Stimulated activated CD4-positive, alpha-beta T cell treated with anti-CD3 and anti-CD28 coated beads, Interleukin-1b, Interleukin-23, amount 100 ng/mL, for 1 hour (primary cell): Measurements from ENCODE around the gene TNS1.

Source experiments
- DNase-seq, 2 donors: peaks; one replicate each; pipeline ENCODE4 v3.0.0-alpha.2; 2020; ENCODE audit warnings: low read depth in 2 of 2

TNS1 gene

GRCh38 chr2:218015586-218016521 lies 13.1 kb upstream of the TNS1 start:
- no peak for DNase-seq

- DNase-seq: no peak
Observed at GRCh38 chr2:218014706-218015585, 12.2 kb upstream of the TNS1 start.

GRCh38 chr2:218013289-218013688 lies 10.5 kb upstream of the TNS1 start:
- DNase-seq: no peak

DNA sequence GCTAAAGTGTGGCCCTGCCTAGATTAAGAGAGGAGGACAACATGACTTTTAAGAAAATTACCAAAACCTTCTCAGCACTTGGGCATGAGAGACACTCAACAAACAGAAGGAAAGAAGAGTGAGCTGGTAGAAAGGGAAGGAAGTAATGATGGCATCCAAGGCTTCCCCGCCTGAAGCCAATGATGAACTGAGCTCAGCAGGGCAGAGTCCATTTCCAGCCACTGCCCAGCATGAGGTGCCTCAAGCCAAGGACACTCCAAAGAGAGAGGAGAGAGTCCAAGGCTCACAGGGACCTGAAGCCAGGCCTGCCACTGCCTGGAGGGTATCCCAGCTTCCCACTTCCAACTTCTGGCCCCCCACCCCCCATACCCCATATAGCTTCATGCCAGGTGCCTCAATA lies 9.5 kb upstream of the TNS1 start:
- no peak for DNase-seq

DNA sequence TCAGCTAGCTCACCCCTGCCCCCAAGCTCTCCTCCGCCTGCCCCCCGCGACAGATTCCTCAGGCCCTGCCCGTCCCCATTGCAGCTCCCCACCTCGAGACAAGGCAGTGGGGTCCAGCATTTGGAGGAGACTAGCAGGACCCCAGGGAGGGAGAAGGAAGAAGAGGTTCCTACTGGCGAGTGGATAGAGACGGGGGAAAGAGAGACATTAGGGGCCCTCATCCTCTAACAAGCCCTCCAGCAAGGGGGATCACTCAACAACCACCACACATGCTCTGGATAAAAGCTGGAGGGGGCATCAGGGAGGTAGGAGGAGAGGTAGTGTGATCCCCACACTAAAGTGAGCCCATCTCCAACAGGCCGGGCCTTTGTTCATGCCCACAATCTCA lies 8.9 kb upstream of the TNS1 start:
- no peak for DNase-seq

DNA sequence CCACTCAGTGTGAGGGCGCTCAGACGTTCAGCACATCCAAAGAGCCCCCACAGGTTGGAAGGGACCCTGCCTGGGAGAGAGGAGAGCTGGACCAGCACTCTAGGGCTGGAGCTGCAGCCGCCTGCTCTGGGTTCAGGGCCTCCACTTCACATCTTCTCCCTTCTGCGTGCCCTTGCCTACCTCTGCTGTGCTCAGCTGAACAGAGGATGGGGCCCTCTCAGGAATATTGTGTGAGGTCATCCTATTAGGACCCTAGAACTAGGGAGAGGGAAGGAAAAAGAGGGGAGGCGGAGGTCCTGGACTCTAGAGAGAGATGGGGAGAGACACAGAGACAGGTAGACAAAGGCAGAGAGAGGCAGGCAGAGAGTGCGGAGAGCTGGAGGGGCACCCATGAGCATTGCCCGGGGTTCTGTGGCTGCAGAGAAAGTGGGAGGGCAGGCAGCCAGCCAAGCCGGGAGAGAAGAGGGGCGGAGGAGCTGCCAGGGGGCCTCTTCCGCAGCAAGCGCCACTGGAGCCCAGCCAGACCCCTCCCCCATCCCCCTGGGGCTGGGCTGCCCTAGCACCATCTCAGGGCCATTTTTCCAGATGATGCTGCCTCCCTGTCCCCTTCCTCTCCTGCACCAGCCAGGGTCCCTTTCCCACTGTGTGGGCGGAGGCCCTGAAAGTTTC lies 8.3 kb upstream of the TNS1 start:
- no peak for DNase-seq

- DNase-seq: no peak
Observed at GRCh38 chr2:218010140-218010983, 7.6 kb upstream of the TNS1 start.

DNA sequence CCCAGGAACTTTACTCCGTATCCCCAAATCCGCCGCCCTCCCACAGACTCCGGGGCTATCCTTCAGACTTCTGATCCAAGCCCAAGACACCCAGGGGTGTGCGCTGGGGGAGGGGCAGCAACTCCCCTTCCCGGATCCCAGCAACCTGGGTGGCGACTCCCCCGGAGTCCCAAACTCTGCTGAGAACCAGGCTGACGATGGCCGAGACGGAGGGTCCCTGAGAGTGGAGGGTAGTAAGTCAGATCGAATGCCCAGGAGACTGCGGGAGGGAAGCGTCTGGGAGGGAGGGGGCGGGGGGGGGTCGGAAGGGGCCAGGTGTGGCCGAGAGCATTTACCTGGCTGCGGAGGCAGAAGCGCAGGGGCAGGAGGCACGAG lies 7.0 kb upstream of the TNS1 start:
- no peak for DNase-seq

GRCh38 chr2:218009231-218009630 lies 6.4 kb upstream of the TNS1 start:
- no peak for DNase-seq

DNA sequence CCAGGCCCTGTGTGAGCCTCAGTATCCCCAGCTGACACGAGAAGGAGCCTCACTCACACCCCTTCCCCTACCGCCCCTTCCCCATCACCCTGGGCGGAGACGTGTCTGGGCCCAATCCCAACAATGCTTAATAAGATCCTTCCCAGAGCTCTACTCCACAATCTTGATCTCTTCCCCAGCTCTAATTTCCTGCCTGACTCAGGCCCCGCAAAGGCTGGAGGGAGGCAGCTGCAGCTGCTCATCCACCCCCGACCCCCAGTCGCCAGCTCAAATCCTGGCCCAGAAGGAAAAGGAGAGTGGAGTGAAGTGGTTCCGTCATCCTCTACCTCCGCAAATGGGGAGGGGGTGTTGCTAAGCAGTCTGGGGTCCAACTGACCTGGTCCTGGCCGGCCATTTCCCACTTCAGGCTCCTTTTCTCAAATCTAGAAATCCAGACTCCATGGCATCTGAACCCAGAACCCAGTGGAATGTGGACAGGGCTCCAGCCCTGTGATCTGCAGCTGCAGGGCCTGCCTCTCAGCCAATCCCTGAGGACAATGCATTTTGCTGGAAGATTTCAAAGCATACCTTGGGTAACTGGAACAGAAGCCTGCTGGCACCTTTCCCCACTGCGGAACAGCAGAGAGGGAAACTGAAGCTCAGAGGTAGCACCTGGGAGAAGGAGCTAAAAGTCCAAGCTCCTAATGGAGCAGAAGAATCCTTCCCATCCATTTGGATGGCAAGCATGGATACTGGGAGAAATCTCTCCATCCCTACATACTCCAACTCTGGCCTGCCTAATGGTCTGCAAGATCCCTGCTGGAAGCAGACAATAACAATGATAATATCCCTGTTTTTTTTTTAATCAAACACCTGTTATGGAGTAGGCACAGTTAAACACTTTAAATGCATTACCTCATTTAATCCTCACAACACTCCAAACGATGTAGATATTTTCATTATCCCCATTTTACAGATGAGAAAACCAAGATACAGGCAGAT lies 5.6 kb upstream of the TNS1 start:
- no peak for DNase-seq

DNA sequence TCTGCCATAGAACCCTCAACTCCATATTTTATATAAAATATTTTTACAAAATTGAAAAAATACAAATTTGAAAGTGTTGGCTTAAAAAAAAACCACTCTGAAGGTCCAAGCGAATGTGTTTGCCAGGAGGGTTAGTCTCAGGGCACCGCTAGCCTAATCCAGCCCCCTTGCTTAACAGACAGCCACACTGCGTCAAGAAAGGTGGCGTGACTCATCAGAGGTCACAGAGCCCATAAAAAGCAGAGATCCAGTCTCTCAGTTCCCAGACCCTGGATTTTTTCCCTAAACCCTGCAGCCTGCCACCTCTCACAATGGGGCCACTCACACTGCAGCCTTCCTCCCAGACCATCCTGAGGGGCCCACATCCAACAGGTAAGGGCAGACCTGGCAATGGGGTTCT lies 3.9 kb upstream of the TNS1 start:
- no peak for DNase-seq

GRCh38 chr2:218005486-218005885 lies 2.7 kb upstream of the TNS1 start:
- no peak for DNase-seq

GRCh38 chr2:218005028-218005427 lies 2.2 kb upstream of the TNS1 start:
- no peak for DNase-seq

GRCh38 chr2:218003981-218004419 lies 1.2 kb upstream of the TNS1 start:
- no peak for DNase-seq

DNA sequence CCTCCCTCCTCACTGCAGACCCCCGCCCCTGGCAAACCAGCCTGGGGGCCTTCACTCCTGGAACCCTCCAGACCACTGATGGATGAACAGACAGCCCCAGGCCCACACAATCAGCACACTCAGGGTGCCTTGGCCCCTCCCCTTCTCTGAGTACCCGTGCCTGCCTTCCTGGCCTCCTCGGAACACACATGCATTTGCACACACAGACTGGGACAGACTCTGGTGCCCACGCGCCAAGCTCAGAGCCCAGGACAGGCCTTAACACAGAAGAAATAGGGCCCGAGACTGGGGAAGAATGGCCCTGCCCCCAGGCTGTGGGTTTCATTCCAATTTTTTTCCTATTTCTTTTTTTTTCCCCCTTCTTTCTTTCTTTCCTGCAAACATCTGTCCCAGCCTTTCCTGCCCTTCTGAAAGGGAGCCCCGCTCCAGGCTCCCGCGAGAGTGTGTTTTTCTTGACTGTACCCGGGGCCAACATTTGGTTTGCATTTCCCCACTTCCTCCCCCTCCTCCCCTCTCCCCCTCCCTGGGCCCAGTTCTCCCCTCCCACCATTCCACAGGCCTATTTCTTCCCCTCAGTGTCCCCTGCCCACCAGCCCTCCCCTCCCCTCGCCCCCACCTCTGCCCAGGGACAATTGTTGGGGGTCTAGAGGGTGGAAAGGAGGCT lies 618 bp upstream of the TNS1 start:
- no peak for DNase-seq

DNA sequence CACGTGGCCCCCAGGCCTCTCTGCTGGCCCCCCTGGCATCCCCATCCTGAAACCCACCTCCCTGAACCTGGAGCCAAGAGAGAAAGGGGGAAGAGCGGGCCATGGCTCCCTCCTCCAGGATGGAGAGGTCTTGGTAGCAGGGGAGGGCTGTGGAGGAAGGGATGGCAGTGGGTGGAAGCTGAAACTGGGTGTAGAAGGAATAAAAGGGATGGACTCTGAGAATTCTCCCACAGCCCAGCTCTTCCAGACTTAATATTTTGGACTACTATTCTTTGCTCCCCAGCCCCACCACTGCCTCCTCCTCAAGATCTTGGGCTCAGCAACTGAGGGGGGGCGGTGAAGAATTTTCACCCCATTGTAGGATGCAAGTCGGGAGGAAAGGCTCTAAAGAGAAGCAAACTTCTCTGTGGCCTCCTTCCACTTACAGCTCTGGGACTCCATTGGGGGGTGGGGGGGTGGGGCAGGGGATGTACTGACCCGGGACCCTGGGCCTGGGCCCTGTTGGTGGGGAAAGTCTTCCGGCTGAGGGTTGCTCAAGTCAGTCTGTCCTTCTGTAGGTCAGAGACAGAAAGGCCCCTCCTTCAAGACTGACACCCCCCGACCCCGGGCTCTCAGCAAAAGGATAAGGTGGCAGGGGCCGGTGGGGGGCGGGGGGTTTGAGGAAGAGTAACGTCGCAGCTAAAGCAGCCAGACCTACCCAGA lies 501 bp downstream of the TNS1 start:
- no peak for DNase-seq

GRCh38 chr2:218001629-218002028 lies 1.2 kb downstream of the TNS1 start:
- DNase-seq: no peak

GRCh38 chr2:218000136-218000535 lies 2.7 kb downstream of the TNS1 start:
- no peak for DNase-seq

DNA sequence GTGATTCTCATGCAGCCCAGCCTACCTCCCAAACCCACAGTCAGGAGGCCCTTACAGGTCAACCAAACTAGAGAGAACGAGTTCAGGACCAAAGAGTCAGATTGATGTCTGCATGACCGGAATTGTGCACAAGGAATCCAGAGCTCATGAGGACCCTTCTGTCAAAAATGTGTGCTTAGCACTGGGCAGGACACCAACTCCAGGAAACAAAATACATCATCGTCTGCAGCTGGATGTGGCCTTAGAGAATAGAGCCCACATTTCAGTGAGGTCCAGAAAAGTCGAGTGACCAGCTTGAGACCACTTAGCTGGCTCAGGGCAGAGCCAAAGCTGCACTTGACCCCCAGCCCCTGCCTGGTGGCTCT lies 3.2 kb downstream of the TNS1 start:
- no peak for DNase-seq
